CD14-positive monocyte (primary cell): ENCODE results near the gene CDH3. TPM values are rescaled to one million over a fixed set of nuclear protein-coding genes. Genes with fewer than 3 reads are reported as not detected.

Experiments
- DNase-seq, 3 donors: peaks; one replicate each; pipeline ENCODE4 v3.0.0-alpha.2; 2011 to 2022
- H2AFZ ChIP-seq: 2 replicates; pipeline ENCODE4 v1.6.0; 2012; ENCODE audit warnings: mild to moderate bottlenecking, low read depth, low read length, inconsistent platforms; ENCODE audit not compliant: insufficient read depth, poor library complexity, severe bottlenecking
- H3K27ac ChIP-seq, 2 donors: 1 replicate in 1 of 2; 2 replicates in 1 of 2; pipeline ENCODE4 v1.5.1; 2012 to 2013; ENCODE audit warnings: low read length in 2 of 2, control low read depth in 1 of 2, inconsistent platforms in 1 of 2, low read depth in 1 of 2, mild to moderate bottlenecking in 1 of 2
- H3K27me3 ChIP-seq, 2 donors: one replicate each; pipeline versions ENCODE4 v1.6.0 to v1.6.1; 2011 to 2013; ENCODE audit warnings: low read length in 2 of 2; ENCODE audit not compliant: control insufficient read depth in 2 of 2, insufficient read depth in 2 of 2
- H3K36me3 ChIP-seq, 2 donors: replicated peaks in 1 of 2; 1 replicate in 1 of 2; 2 replicates in 1 of 2; pipeline versions ENCODE4 v1.5.1 to v1.6.1; 2012 to 2013; ENCODE audit warnings: low read length in 2 of 2, control low read depth in 1 of 2, inconsistent platforms in 1 of 2, mild to moderate bottlenecking in 1 of 2; ENCODE audit not compliant: insufficient read depth in 2 of 2, control insufficient read depth in 1 of 2
- H3K4me1 ChIP-seq, 2 donors: 1 replicate in 1 of 2; 2 replicates in 1 of 2; pipeline versions ENCODE4 v1.5.1 to v1.6.1; 2012 to 2013; ENCODE audit warnings: low read length in 2 of 2, control low read depth in 1 of 2, inconsistent platforms in 1 of 2, mild to moderate bottlenecking in 1 of 2, moderate library complexity in 1 of 2; ENCODE audit not compliant: insufficient read depth in 2 of 2, control insufficient read depth in 1 of 2
- H3K4me2 ChIP-seq: replicated peaks from 2 replicates; pipeline ENCODE3; 2012; ENCODE audit warnings: low read length, moderate library complexity, mild to moderate bottlenecking; ENCODE audit not compliant: poor library complexity, severe bottlenecking; ENCODE audit errors: extremely low read depth
- H3K4me3 ChIP-seq, 3 experiments: fragments of 200-600 bp in 1 of 3; sonication (generic) in 1 of 3; replicated peaks in 1 of 3; 1 replicate in 2 of 3; 2 replicates in 1 of 3; pipeline ENCODE4 v1.5.1; 2011 to 2013; ENCODE audit warnings: low read length in 3 of 3, mild to moderate bottlenecking in 3 of 3, control low read depth in 2 of 3, low read depth in 2 of 3, inconsistent platforms in 1 of 3, moderate library complexity in 1 of 3
- H3K79me2 ChIP-seq: 2 replicates; pipeline ENCODE4 v1.6.0; 2012; ENCODE audit warnings: mild to moderate bottlenecking, control low read depth, inconsistent platforms, low read length, moderate library complexity; ENCODE audit not compliant: insufficient read depth
- H3K9ac ChIP-seq: 2 replicates; pipeline ENCODE4 v1.6.0; 2017; ENCODE audit warnings: low read length, mild to moderate bottlenecking; ENCODE audit not compliant: insufficient read depth, poor library complexity, severe bottlenecking
- H3K9me3 ChIP-seq, 2 donors: replicated peaks in 1 of 2; 1 replicate in 1 of 2; 2 replicates in 1 of 2; pipeline versions ENCODE4 v1.5.1 to v1.6.1; 2012 to 2013; ENCODE audit warnings: low read length in 2 of 2, control low read depth in 1 of 2; ENCODE audit not compliant: control insufficient read depth in 1 of 2, insufficient read depth in 1 of 2
- H4K20me1 ChIP-seq: 2 replicates; pipeline ENCODE4 v1.6.0; 2012; ENCODE audit warnings: mild to moderate bottlenecking, low read length, control low read depth, moderate library complexity; ENCODE audit not compliant: insufficient read depth
- H3K27ac Mint-ChIP-seq, 7 donors: one replicate each; pipeline ENCODE4 v1.8.0; 2020; ENCODE audit warnings: mild to moderate bottlenecking in 7 of 7, mixed read lengths in 7 of 7, moderate library complexity in 6 of 7, inconsistent platforms in 2 of 7
- H3K27me3 Mint-ChIP-seq, 3 donors: one replicate each; pipeline ENCODE4 v1.8.0; 2021 to 2022; ENCODE audit warnings: low read depth in 3 of 3, mild to moderate bottlenecking in 3 of 3, mixed read lengths in 3 of 3, moderate library complexity in 3 of 3, inconsistent platforms in 1 of 3
- H3K36me3 Mint-ChIP-seq, 2 donors: one replicate each; pipeline ENCODE4 v1.8.0; 2020; ENCODE audit warnings: mixed read lengths in 2 of 2, inconsistent platforms in 1 of 2, mild to moderate bottlenecking in 1 of 2
- H3K4me1 Mint-ChIP-seq: one replicate; pipeline ENCODE4 v1.8.0; 2020; ENCODE audit warnings: mild to moderate bottlenecking, mixed read lengths
- H3K4me3 Mint-ChIP-seq, 2 donors: one replicate each; pipeline ENCODE4 v1.8.0; 2020; ENCODE audit warnings: mild to moderate bottlenecking in 2 of 2, mixed read lengths in 2 of 2, moderate library complexity in 1 of 2
- H3K9me3 Mint-ChIP-seq, 7 donors: one replicate each; pipeline ENCODE4 v1.8.0; 2020 to 2022; ENCODE audit warnings: mixed read lengths in 7 of 7, mild to moderate bottlenecking in 6 of 7, moderate library complexity in 6 of 7, inconsistent platforms in 2 of 7
- WGBS: methylation state at CpG from one replicate; pipeline ENCODE4 v1.1.5; 2013; ENCODE audit warnings: missing lambda C conversion rate; ENCODE audit not compliant: insufficient coverage; 5-methylcytosine and 5-hydroxymethylcytosine counted together
- intact Hi-C, 2 donors: fragments of 100-400 bp; cut with micrococcal nuclease; formaldehyde crosslinking; loops; one replicate each; pipeline versions ENCODE4 v1.15.0 to v1.15.1; 2023
- polyA plus RNA-seq, 3 donors: library from polyadenylated mRNA; depleted of rRNA in 1 of 3; unstranded in 2 of 3; stranded (reverse) in 1 of 3; fragments of 300-500 nt in 2 of 3; fragments of >200 nt in 1 of 3; fragmentation: Illumina TruSeq in 2 of 3; gene quantifications; 1 replicate in 2 of 3; 2 replicates in 1 of 3; pipeline ENCODE4 v1.2.3, GENCODE V29; 2012 to 2021
- TF ChIP-seq, protein P1 (sequence below): fragments of 200-600 bp; IDR thresholded peaks from one replicate; pipeline ENCODE4 v1.8.0; 2022; ENCODE audit warnings: antibody characterized with exemption, mild to moderate bottlenecking

CDH3 gene
- polyA plus RNA-seq, 3 donors, result not detected

DNA sequence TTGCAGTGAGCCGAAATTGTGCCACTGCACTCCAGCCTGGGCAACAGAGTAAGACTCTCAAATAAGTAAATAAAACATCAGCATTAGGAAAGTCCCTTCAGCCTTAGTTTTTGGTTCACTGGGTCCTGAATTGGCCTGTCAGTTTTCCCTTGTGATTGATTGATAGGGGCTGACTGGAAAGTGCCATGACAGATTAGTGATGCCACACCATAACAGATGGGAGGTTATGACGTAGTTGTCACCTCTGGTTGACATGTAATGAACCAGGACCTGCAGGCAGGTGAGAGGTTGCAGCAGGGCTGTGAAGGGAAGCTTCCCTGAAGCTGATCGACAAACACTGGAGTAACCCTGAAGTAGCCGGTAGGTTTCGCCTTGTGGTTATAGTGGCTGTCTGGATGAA, 41.8 kb downstream of the CDH3 start:
- Histone ChIP-seq H2AFZ (no peak overlapping the region), H3K9ac (no peak overlapping the region), H3K9me3 (no peaks in the 10 kb centered on the region), H3K36me3 (no peaks in the 10 kb centered on the region), H3K4me2 (no peak overlapping the region), H4K20me1 (no peaks in the 10 kb centered on the region), H3K27me3 (no peaks in the 10 kb centered on the region), H3K79me2 (no peaks in the 10 kb centered on the region), H3K27ac (no peak overlapping the region), H3K4me1 (no peaks in the 10 kb centered on the region), H3K4me3 (no peak overlapping the region)
- Mint-ChIP-seq H3K27ac (no peak overlapping the region), H3K9me3 (peaks cover 0 to 2% (median 0%) of the 10 kb centered on the region in 7 donors), H3K36me3 (no peaks in the 10 kb centered on the region), H3K4me3 (no peak overlapping the region), H3K4me1 (no peaks in the 10 kb centered on the region), H3K27me3 (peaks cover 0 to 3% (median 3%) of the 10 kb centered on the region in 3 donors)
- intact Hi-C loops, result no loop called here
- DNase-seq, result no peak
- WGBS, result 95% methylated on average over 4 of the region's 5 CpGs
- TF ChIP-seq, protein P1, sequence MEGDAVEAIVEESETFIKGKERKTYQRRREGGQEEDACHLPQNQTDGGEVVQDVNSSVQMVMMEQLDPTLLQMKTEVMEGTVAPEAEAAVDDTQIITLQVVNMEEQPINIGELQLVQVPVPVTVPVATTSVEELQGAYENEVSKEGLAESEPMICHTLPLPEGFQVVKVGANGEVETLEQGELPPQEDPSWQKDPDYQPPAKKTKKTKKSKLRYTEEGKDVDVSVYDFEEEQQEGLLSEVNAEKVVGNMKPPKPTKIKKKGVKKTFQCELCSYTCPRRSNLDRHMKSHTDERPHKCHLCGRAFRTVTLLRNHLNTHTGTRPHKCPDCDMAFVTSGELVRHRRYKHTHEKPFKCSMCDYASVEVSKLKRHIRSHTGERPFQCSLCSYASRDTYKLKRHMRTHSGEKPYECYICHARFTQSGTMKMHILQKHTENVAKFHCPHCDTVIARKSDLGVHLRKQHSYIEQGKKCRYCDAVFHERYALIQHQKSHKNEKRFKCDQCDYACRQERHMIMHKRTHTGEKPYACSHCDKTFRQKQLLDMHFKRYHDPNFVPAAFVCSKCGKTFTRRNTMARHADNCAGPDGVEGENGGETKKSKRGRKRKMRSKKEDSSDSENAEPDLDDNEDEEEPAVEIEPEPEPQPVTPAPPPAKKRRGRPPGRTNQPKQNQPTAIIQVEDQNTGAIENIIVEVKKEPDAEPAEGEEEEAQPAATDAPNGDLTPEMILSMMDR, result no peak

DNA sequence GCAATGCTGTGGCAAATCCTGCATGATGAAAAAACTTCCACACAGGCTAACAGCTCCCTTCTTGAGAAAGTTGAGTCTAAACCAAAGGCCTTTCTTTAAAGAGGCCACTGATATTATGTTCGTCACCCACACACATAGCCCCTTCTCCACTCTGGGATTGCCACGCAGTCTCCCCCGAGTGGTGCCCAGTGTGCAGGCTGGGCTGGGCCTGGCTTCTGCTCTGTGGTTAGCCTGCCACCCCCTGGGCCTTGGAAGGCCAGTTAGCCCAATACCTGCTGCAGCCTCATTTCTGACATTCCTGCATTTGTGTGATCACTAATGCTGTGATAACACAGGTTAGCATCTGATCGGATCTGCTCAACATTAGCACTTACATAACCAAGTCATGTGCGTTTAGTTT, 44.8 kb downstream of the CDH3 start:
- WGBS, result 93% methylated on average over 3 of the region's 5 CpGs
- Histone ChIP-seq H3K9me3 (no peaks in the 10 kb centered on the region), H3K4me3 (no peak overlapping the region), H3K27ac (no peak overlapping the region), H3K4me2 (no peak overlapping the region), H3K79me2 (no peaks in the 10 kb centered on the region), H3K27me3 (no peaks in the 10 kb centered on the region), H4K20me1 (no peaks in the 10 kb centered on the region), H3K9ac (no peak overlapping the region), H3K36me3 (no peaks in the 10 kb centered on the region), H2AFZ (no peak overlapping the region), H3K4me1 (no peaks in the 10 kb centered on the region)
- no peaks in the 10 kb centered on the region for H3K4me1 Mint-ChIP-seq
- no peak overlapping the region for H3K27ac Mint-ChIP-seq
- intact Hi-C loops, result no loop called here
- no peak for DNase-seq
- no peak overlapping the region for H3K4me3 Mint-ChIP-seq
- TF ChIP-seq, protein P1, result no peak
- no peaks in the 10 kb centered on the region for H3K36me3 Mint-ChIP-seq
- H3K9me3 Mint-ChIP-seq, result peaks cover 0 to 2% (median 0%) of the 10 kb centered on the region in 7 donors
- H3K27me3 Mint-ChIP-seq, result peaks cover 2 to 8% (median 3%) of the 10 kb centered on the region in 3 donors
